Measurements from ENCODE around the gene TEX36.

- TF ChIP-seq, protein P1, sequence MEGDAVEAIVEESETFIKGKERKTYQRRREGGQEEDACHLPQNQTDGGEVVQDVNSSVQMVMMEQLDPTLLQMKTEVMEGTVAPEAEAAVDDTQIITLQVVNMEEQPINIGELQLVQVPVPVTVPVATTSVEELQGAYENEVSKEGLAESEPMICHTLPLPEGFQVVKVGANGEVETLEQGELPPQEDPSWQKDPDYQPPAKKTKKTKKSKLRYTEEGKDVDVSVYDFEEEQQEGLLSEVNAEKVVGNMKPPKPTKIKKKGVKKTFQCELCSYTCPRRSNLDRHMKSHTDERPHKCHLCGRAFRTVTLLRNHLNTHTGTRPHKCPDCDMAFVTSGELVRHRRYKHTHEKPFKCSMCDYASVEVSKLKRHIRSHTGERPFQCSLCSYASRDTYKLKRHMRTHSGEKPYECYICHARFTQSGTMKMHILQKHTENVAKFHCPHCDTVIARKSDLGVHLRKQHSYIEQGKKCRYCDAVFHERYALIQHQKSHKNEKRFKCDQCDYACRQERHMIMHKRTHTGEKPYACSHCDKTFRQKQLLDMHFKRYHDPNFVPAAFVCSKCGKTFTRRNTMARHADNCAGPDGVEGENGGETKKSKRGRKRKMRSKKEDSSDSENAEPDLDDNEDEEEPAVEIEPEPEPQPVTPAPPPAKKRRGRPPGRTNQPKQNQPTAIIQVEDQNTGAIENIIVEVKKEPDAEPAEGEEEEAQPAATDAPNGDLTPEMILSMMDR (IDR thresholded peaks at IDR 0.05): no peak
- no peak for TF ChIP-seq ZFX (IDR thresholded peaks at IDR 0.05; ENCODE audit: borderline replicate concordance)
Observed at GRCh38 chr10:125608474-125608873, 74.5 kb downstream of the TEX36 start.
